Thyroid gland (tissue), 4 donors: ENCODE results near the gene SNRNP70.

Experiments
- CTCF ChIP-seq, 6 experiments: fragments of 200-600 bp in 3 of 6; fragments of 450-650 bp in 3 of 6; sonication (generic) in 3 of 6; IDR thresholded peaks; one replicate each; pipeline ENCODE4 v1.5.1; 2016 to 2019; ENCODE audit warnings: antibody characterized with exemption in 6 of 6, mild to moderate bottlenecking in 2 of 6, inconsistent platforms in 1 of 6, moderate library complexity in 1 of 6
- POLR2A ChIP-seq, 2 donors: fragments of 450-650 bp; IDR thresholded peaks; one replicate each; pipeline ENCODE4 v1.6.1; 2017; ENCODE audit warnings: antibody characterized with exemption in 2 of 2, mild to moderate bottlenecking in 2 of 2, moderate library complexity in 1 of 2

- TF ChIP-seq POLR2A (IDR thresholded peaks at IDR 0.05) (no peak), CTCF (IDR thresholded peaks at IDR 0.05) (no peak)
Observed at GRCh38 chr19:49148044-49148682, 62.9 kb downstream of the SNRNP70 start.
